Measurements from ENCODE around the gene LOC128125822. TPM values are rescaled to one million over a fixed set of nuclear protein-coding genes. Genes with fewer than 3 reads are reported as not detected.

Gene LOC128125822

DNA sequence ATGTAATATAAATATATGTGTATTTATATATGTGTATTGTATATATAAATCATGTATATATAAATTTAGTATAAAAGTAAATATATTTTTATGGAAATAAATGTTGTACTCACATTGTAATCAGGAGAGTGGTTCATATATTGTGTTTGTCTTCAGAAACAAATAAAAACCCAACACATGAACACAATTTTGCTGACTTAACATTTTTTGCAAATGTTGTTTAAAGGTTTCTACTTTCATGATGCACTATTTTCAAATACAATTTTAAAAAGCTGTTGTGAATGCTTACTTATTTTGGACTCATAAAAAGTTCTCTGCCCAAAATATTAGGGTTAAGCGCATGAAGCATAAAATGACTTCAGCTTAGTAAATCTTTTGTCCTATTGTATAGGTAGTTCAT, 39.3 kb downstream of the LOC128125822 start:
- no peaks in the 10 kb centered on the region for H3K36me3 Mint-ChIP-seq
- Histone ChIP-seq H3K36me3 (ENCODE audit: insufficient read depth, low read length) (no peaks in the 10 kb centered on the region), H3K9me3 (ENCODE audit: control insufficient read depth in 1 of 2, low read length in 2 of 2) (no peaks in the 10 kb centered on the region), H3K27me3 (ENCODE audit: insufficient read depth, low read length) (no peaks in the 10 kb centered on the region), H3K4me1 (ENCODE audit: insufficient read depth, low read length) (no peaks in the 10 kb centered on the region), H3K27ac (ENCODE audit: low read depth, low read length) (no peak overlapping the region), H3K4me3 (ENCODE audit: low read length in 2 of 2) (no peak overlapping the region)
- no peak overlapping the region for H3K4me3 Mint-ChIP-seq
- ChIA-PET CTCF (ENCODE audit: partially characterized antibody) (interaction anchor here (2.0 kb wide), 1 partner anchor 13 kb away, joined by 8 read pairs; no protein-coding TSS in a partner anchor), POLR2A (ENCODE audit: partially characterized antibody) (no interaction called here)
- no peaks in the 10 kb centered on the region for H3K4me1 Mint-ChIP-seq
- DNase-seq, result no peak
- no peaks in the 10 kb centered on the region for H3K9me3 Mint-ChIP-seq
- intact Hi-C loops (cut with micrococcal nuclease), result no loop called here
- H3K27ac Mint-ChIP-seq, result no peak overlapping the region
- peaks cover 0 to 8% of the 10 kb centered on the region in 2 donors for H3K27me3 Mint-ChIP-seq

DNA sequence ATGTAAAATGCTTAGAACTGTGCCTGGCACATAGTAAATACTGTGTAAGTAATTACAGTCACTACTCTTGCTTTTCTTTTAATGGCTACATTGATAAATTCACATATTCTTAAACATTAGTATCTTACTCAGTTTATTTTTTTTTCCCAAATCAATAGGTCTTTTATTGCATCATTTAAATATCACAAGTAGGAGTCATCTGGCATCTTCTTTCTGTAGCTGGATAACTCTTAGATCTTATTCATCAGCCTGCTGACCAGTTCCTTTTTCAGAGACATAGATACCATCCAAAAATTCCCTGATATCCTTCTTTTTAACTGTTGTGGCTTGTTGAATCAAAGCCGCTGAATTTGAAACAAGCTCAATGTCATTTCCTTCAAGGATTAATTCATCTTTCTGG, 43.3 kb downstream of the LOC128125822 start:
- Mint-ChIP-seq H3K4me1 (no peaks in the 10 kb centered on the region), H3K36me3 (no peaks in the 10 kb centered on the region), H3K4me3 (no peak overlapping the region), H3K9me3 (no peaks in the 10 kb centered on the region), H3K27ac (no peak overlapping the region), H3K27me3 (peaks cover 14 to 21% of the 10 kb centered on the region in 2 donors)
- Histone ChIP-seq H3K4me1 (ENCODE audit: insufficient read depth, low read length) (no peaks in the 10 kb centered on the region), H3K4me3 (ENCODE audit: low read length in 2 of 2) (no peak overlapping the region), H3K36me3 (ENCODE audit: insufficient read depth, low read length) (no peaks in the 10 kb centered on the region), H3K27me3 (ENCODE audit: insufficient read depth, low read length) (no peaks in the 10 kb centered on the region), H3K9me3 (ENCODE audit: control insufficient read depth in 1 of 2, low read length in 2 of 2) (no peaks in the 10 kb centered on the region), H3K27ac (ENCODE audit: low read depth, low read length) (no peak overlapping the region)
- intact Hi-C loops (cut with micrococcal nuclease), result no loop called here
- DNase-seq, result no peak
- POLR2A ChIA-PET (ENCODE audit: partially characterized antibody), result no interaction called here
- CTCF ChIA-PET (ENCODE audit: partially characterized antibody), result interaction anchor here (1.2 kb wide), 1 partner anchor 17 kb away, joined by 4 read pairs; no protein-coding TSS in a partner anchor

Other genes with a start within 250 kb of the LOC128125822 start
- 10 to 100 TPM; 22.6 to 30.3 TPM for gene PTP4A1, start within 50 bp of the LOC128125822 start, total RNA-seq
- gene PTP4A1, start within 50 bp of the LOC128125822 start, polyA plus RNA-seq, result 10 to 100 TPM; 41.6 to 96.3 TPM
- gene PHF3, start 63.3 kb downstream of the LOC128125822 start, total RNA-seq, result 100 to 1,000 TPM; 115 to 119 TPM
- gene PHF3, start 63.3 kb downstream of the LOC128125822 start, polyA plus RNA-seq, result 10 to 100 TPM in 1 of 2 donors, 1 to 10 TPM in 1; 5.1 to 47.1 TPM